GM21737 (cell line): ENCODE data around the gene RNASEH2A.
"Not testable (repeated sequence)": the region's sequence is repeated elsewhere in the genome, so short reads cannot be mapped to it uniquely, and the experiment has no call there.

Experiments
- ATAC-seq: cut with Tn5 transposase; IDR thresholded peaks from one replicate; pipeline ENCODE4 v1.9.1; 2021; ENCODE audit warnings: mild to moderate bottlenecking, moderate library complexity; ENCODE audit not compliant: unreplicated experiment

The RNASEH2A gene

DNA sequence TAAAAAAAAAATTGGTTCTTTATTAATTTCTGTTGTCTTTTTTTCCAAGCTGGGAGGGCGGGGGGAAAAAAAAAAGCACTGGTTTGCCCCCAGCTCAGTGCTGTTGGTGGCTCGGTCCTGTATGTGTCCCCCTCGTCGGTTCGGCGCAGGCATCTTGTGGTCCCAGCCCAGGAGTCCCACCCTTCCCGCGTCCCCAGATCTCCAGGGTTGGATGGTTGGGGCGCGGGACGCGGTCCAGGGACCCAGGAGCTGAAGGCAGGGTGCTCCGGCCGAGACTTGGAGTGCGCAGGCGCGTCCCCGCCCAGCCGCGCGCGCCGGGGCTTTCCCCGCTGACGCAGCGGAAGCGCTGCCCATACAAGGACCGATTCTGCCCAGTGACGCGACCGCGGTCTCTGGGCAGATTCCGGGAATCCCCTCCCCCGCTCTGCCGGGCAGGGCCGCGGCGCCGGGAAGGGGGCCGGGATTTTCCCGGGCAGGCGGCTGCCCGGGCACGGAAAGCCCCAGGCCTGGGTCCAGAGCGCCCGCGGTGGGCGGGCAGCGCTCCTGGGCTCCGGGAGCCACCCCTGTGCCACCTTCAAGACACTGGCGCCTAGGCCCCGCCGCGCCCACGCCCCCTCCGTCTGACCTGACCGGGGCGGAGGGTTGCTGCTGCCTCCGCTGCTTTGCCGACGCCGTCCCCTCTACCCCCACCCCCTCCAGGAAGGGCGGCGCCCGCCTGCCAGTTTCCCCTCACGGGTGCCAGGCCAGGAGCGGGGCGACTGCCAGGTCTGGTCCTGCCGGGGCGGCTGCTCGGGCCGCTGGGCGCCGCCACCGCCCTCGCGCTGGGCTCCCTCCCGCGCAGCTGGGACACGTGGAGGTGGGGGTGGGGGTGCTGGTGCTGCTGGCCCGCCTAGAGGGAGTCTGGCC is 12.8 kb upstream of the RNASEH2A start:
- peak; percentile 25 for ATAC-seq

GRCh38 chr19:12794196-12794941 is 12.0 kb upstream of the RNASEH2A start:
- ATAC-seq, result no peak

- no peak for ATAC-seq
These were observed 11.4 kb upstream of the RNASEH2A start for GRCh38 chr19:12794971-12795381.

DNA sequence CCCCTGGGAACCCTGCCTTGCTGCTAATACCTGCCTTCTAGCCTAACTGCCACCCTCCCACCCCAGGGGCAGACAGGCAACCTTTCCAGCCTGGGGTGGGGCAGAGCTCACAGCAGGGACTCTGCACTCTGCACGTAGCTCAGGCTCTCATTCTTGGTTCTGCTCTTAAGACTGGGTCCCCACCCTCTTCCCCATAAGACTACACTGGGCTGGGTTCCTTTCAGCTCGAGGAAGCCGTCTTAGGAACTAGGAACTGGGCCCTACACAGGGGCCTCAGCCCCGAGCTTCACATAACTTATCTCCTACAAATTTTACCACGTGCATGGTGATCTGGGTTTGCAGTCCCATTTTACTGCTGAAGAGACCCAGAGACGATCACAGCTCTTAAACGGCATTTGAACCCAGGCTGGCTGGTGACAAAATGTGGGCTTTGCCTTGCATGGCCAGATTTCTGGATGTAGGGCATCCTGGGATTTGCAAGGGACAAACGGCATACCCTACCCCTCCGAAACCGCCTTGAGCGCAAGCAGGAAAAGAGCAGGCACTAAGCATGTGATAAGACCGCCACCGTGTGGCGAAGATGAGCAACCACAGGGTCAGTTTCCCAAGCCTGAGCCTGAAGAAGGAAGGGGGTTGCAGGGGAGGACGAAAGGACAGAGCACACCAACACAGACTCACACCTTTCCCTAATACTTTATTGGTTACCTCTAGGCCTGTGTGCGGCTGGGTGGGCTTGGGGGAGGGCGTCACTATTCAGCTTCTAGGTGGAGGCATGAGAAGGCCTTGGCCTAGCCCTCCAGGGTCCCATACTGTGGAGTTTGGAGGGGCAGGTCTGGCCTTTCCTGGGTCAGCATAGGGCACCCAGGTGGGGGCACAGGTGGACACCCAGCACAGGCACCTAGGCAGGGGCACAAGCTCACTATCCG is 10.0 kb upstream of the RNASEH2A start:
- ATAC-seq, result no peak

DNA sequence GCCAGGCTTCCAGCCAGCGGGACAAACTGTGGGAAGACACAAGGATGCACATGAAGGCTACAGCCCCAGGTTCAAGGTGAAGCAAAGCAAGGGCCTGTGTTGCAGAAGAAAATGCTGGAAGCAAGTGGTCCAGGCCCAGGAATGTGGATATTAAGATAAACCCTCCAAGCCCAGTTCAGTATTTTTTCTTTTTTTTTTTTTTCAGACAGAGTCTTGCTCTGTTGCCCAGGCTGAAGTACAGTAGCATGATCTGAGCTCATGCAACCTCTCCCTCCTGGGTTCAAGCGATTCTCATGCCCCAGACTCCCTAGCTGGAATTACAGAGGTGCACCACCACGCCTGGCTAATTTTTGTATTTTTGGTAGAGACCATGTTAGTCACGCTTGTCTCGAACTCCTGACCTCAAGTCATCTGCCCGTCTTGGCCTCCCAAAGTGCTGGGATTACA is 9.2 kb upstream of the RNASEH2A start:
- ATAC-seq, result no peak

- ATAC-seq, result not testable (repeated sequence)
These were observed 8.8 kb upstream of the RNASEH2A start for GRCh38 chr19:12797607-12798006.

DNA sequence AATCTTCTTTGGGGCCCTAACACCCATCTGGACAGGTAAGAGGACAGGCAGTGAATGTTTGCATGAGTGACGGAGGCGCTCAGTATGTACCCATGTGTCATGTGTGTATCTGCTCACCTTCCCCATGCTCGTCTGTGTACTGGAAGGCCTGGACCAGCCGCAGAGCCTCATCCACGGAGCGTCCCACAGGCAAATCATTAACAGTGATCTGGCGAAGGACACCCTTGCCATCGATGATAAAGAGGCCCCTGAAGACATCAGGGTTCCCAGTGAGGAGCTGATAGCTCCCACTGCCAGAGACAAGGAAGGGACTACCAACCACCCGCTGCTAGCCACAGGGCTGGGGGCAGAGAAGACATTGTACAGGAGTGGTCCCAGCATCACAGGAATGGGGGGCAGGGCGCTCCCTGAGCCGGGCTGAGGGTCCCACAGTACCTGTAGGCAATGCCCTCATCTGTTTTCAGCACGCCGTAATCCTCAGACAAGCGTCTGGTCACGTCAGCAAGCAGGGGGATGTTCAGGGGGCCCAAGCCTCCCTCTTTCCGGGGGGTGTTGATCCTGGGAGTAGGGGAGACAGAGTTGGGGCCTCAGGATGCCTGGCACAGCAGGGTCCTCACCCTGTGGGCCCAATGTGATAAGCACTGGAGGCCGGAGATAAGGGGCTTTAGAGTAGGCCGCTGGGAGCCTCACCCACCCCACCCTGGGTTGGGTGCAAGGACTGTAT is 6.5 kb upstream of the RNASEH2A start:
- ATAC-seq, result no peak

DNA sequence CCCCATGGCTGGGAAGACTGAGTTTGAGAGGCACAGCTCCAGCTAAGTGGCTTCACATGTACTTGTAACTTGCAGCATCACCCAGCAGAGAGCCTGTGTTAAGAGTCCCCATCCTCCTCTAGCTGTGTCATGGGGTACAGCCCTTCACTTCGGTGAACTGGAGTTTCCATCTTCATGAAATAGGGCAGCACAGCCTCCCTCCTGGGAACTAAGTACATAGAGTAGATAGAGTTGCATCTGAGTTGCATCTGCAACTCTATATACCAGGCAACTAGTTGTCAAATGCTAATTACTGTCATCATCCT is 6.0 kb upstream of the RNASEH2A start:
- ATAC-seq, result no peak

DNA sequence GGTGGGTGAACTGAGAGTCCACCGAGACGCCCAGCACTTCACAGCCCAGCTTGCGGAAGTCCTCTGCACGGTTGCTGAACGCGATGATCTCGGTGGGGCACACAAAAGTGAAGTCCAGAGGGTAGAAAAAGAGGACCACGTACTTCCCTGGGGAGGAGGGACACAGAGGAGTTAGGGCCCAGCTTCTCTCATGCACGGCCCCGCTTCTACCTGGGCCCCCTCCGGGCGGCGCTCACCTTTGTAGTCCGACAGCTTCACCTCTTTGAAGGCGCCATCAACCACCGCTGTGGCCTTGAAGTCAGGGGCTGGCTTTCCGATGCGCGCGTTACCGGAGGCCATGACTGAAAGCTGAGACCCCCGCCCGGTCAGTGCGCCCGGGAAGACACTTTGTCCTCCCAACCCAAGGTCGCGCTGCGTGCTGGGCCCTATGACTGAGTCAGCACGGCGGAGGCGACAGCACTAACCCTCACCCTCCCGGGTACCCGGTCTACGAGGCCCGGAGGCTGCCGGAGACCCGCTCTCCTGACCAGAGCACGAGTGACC is 5.4 kb upstream of the RNASEH2A start:
- no peak for ATAC-seq

DNA sequence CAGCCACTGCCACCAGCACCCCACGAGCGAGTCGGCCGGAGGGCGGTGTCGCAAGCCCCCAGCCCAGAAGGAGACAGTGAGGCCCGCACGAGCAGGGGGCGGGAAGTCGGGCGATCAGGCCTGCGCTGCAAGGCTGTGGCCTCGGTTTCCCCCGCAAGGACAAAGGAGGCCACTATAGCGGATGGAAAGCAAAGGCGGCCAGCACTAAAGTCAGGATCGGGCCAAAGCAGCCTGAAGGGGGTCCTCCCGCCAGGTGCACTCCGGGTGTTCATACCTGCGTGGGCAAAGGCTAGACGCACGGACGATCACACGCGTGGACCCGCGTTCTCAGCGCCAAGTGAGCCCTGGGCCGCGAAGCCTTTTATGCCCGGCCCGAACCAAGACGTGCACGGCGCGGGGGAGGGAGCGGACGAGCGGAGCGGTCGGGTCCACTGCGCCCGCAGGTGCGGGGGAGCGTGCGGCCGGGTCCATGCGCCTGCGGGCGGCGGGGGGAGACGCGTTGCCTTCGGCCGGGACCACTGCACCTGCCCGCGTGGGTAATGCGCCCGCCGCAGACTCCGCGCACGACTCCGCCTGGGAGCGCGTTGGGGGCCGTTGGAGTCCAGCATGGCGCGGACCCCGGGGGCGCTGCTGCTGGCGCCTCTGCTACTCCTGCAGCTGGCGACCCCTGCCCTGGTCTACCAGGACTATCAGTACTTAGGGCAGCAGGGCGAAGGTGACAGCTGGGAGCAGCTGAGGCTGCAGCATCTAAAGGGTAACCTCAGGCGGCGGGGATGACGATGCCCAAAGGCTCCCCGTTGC is 4.7 kb upstream of the RNASEH2A start, which contains the start of the genes PRDX2 and THSD8:
PRDX2 (minus strand) TSS at position 335 of the 801 bp plus-strand sequence. CDS start 539 bp downstream, outside the sequence.
THSD8 (plus strand) TSS at position 604 of the 801 bp plus-strand sequence; CDS start at position 607, 3 bp downstream.
- ATAC-seq, result no peak

DNA sequence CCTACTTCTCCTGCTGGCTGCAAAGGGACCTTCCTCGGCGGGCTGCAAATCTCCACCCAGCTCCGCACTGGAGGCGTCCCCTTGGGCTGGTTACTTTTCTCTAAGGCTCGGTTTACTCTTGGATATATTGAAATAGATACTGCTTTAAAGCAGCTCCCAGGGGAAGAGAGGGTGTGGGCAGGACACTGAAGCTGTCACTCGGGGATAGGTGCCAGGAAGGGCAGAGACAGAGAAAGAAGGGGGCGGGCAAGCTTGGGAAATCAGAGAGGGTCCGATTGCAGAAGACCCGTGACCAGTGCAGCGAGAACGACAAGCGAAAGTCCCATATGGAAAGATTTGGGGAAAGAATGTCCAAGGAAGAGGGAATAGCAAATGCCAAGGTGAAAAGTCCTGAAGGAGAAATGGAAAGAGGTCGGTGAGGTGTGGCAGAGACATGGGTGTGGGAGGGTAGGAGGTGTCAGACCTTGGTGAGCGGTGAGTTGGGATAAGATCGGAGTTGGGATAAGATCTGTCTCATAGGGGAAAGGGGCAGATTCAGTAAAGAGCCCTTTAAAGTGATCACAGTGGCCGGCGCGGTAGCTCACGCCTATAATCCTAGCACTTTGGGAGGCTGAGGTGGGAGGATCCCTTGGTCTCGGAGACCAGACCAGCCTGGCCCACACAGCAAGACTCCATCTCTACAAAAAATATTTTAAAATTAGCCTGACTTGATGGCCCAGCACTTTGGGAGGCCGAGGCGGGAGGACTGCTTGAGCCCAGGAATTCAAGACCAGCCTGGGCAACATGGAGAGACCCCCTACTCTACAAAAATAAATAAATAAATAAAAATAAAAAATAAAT is 3.9 kb upstream of the RNASEH2A start:
- no peak for ATAC-seq

- no peak for ATAC-seq
These were observed 2.3 kb upstream of the RNASEH2A start for GRCh38 chr19:12804051-12804450.

GRCh38 chr19:12815088-12815487 is 8.7 kb downstream of the RNASEH2A start:
- no peak for ATAC-seq

GRCh38 chr19:12817188-12817587 is 10.8 kb downstream of the RNASEH2A start:
- not testable (repeated sequence) for ATAC-seq

DNA sequence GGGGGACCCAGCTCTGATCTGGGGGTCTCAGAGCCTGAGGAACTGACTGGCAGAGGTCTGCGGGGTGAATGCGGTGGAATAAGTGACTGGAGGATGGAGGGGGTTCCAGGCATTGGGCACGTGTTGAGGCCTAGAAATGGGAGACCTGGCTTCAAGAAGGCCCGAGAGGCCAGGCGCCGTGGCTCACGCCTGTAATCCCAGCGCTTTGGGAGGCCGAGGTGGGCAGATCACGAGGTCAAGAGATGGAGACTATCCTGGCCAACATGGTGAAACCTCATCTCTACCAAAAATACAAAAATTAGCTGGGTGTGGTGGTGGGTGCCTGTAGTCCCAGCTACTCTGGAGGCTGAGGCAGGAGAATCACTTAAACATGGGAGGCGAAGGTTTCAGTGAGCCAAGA is 11.4 kb downstream of the RNASEH2A start:
- not testable (repeated sequence) for ATAC-seq

DNA sequence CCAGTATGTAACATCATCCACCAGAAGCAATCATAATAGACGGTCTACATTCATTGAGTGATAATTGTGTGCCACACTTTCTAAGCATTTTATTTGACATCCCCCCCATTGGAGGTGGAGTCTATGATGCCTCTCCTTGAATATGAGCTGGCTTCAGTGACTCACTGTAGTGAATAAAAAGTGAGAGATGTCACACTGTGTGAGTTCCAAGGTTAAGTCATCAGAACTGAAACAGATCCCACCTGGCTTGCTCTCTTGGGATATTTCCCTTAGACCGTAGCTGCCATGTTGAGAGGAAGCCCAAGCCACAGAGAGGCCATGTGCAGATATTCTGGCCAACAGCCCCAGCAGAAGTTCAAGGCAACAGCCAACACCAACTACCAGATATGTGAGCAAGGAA is 15.4 kb downstream of the RNASEH2A start:
- ATAC-seq, result no peak

DNA sequence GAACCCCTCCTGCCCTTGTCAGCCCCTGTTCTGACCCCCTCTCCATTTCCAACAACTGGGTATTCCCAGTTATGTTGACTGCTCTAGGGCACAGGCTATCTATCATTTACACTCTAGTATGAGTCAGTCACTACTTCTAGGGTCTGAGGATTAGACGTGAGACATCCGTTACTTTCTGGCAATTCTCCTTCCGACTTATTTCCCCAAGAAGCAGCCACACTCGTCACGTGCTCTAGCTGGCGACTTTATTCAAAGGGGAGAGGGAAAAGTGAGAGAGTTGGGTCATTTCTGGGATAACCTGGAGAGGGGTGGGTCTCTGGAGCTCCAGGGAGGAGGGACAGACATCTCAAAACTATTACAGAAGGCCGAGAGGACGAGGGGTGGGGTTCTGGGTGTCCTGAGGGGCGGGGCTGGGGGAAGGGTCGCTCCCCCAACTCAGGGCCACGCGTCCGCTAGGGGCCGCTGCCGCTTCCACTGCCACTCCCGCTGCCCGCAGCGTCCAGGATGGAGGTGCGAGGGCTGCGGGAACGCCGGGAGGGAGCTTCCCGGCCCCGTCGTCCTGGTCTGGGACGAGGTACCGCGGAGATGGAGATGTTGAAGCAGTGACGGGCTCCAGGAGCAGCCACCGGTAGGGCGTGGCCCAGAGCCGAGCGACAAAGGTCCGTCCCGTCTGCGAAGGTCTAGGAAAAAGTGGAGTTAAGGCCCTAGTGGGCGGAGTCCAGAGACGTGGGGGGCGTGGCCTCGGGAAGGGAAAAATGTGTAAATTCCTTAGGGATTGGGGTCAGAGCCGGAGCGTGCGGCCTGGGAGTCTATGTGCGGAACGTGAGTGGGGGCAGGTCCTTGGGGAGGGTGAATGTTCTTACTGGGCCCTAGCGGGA is 19.1 kb downstream of the RNASEH2A start:
- ATAC-seq, result no peak
